Neural cell (in vitro differentiated cells): Measurements from ENCODE around the gene SAMD8. TPM values are rescaled to one million over a fixed set of nuclear protein-coding genes. Genes with fewer than 3 reads are reported as not detected.
"Not testable (repeated sequence)": the region's sequence is repeated elsewhere in the genome, so short reads cannot be mapped to it uniquely, and the experiment has no call there.

ENCODE experiments used
- H2AFZ ChIP-seq: fragments of 200-600, 300-800 bp; sonication (generic), shearing (Covaris generic); 2 replicates; pipeline ENCODE4 v1.6.0; 2014; ENCODE audit warnings: low read depth, mild to moderate bottlenecking, antibody characterized with exemption, low read length, moderate library complexity
- H3F3A ChIP-seq: fragments of 200-600 bp; shearing (Covaris generic); 2 replicates; pipeline ENCODE4 v1.6.1; 2016; ENCODE audit warnings: mild to moderate bottlenecking, moderate library complexity, mixed read lengths, antibody characterized with exemption, low read length; ENCODE audit not compliant: insufficient read depth, poor library complexity, severe bottlenecking
- H3K27ac ChIP-seq: fragments of 200-600, 300-800 bp; sonication (generic), shearing (Covaris generic); 2 replicates; pipeline ENCODE4 v1.5.1; 2014; ENCODE audit warnings: mild to moderate bottlenecking, low read length, moderate library complexity
- H3K27me3 ChIP-seq: fragments of 300-800, 200-600 bp; sonication (generic), shearing (Covaris generic); 2 replicates; pipeline ENCODE4 v1.6.0; 2014; ENCODE audit warnings: mild to moderate bottlenecking, low read depth, low read length, moderate library complexity; ENCODE audit not compliant: insufficient read depth
- H3K36me3 ChIP-seq: fragments of 300-800, 200-600 bp; sonication (generic), shearing (Covaris generic); 2 replicates; pipeline ENCODE4 v1.5.1; 2014; ENCODE audit warnings: mild to moderate bottlenecking, antibody characterized with exemption, low read length, moderate library complexity; ENCODE audit not compliant: insufficient read depth
- H3K4me2 ChIP-seq: fragments of 300-800, 200-600 bp; sonication (generic), shearing (Covaris generic); 2 replicates; pipeline ENCODE4 v1.6.0; 2014; ENCODE audit warnings: mild to moderate bottlenecking, low read length
- H3K4me3 ChIP-seq: fragments of 300-800, 200-600 bp; sonication (generic), shearing (Covaris generic); 2 replicates; pipeline ENCODE4 v1.5.1; 2014; ENCODE audit warnings: mild to moderate bottlenecking, low read length, moderate library complexity
- H3K79me2 ChIP-seq: fragments of 200-600 bp; shearing (Covaris generic); replicated peaks from 2 replicates; pipeline ENCODE4 v1.6.0; 2014; ENCODE audit warnings: mild to moderate bottlenecking, low read length, moderate library complexity; ENCODE audit not compliant: insufficient read depth
- H3K9ac ChIP-seq: fragments of 300-800, 200-600 bp; sonication (generic), shearing (Covaris generic); 2 replicates; pipeline ENCODE4 v1.6.1; 2016; ENCODE audit warnings: mild to moderate bottlenecking, low read length, mixed read lengths
- H3K9me2 ChIP-seq: fragments of 200-600 bp; shearing (Covaris generic); 2 replicates; pipeline ENCODE4 v1.6.1; 2016; ENCODE audit warnings: mild to moderate bottlenecking, low read length, mixed read lengths; ENCODE audit not compliant: insufficient read depth
- H3K9me3 ChIP-seq: fragments of 200-600, 300-800 bp; sonication (generic), shearing (Covaris generic); 2 replicates; pipeline ENCODE4 v1.6.1; 2016; ENCODE audit warnings: mild to moderate bottlenecking, mixed run types, low read length, moderate library complexity, mixed read lengths
- H4K20me1 ChIP-seq: fragments of 200-600 bp; shearing (Covaris generic); 2 replicates; pipeline ENCODE4 v1.6.1; 2016; ENCODE audit warnings: mild to moderate bottlenecking, mixed run types; ENCODE audit not compliant: insufficient read depth
- CTCF ChIP-seq: fragments of 450-650 bp; IDR thresholded peaks from 2 replicates; pipeline ENCODE4 v1.5.1; 2014; ENCODE audit warnings: antibody characterized with exemption, mild to moderate bottlenecking, moderate library complexity; ENCODE audit not compliant: poor library complexity, severe bottlenecking
- EP300 ChIP-seq: fragments of 450-650 bp; conservative IDR thresholded peaks from 2 replicates; pipeline ENCODE4 v1.6.1; 2014; ENCODE audit warnings: antibody characterized with exemption, mild to moderate bottlenecking, moderate library complexity; ENCODE audit not compliant: poor library complexity, severe bottlenecking
- EZH2 ChIP-seq: fragments of 200-600, 300-800 bp; shearing (Covaris generic), sonication (generic); IDR thresholded peaks from 2 replicates; pipeline ENCODE4 v1.6.1; 2014; ENCODE audit warnings: antibody characterized with exemption, low read length, borderline replicate concordance, mild to moderate bottlenecking; ENCODE audit not compliant: insufficient read depth, poor library complexity, severe bottlenecking
- MXI1 ChIP-seq: fragments of 450-650 bp; conservative IDR thresholded peaks from 2 replicates; pipeline ENCODE4 v1.6.1; 2014; ENCODE audit warnings: antibody characterized with exemption, mild to moderate bottlenecking; ENCODE audit not compliant: poor library complexity, severe bottlenecking
- POLR2AphosphoS5 ChIP-seq: IDR thresholded peaks from 2 replicates; pipeline ENCODE4 v1.6.1; 2012
- RAD21 ChIP-seq: fragments of 450-650 bp; conservative IDR thresholded peaks from 2 replicates; pipeline ENCODE4 v1.6.1; 2014; ENCODE audit warnings: antibody characterized with exemption, mild to moderate bottlenecking, moderate library complexity
- SMC3 ChIP-seq: fragments of 450-650 bp; conservative IDR thresholded peaks from 2 replicates; pipeline ENCODE4 v1.6.1; 2014; ENCODE audit warnings: antibody characterized with exemption, mild to moderate bottlenecking, moderate library complexity; ENCODE audit not compliant: poor library complexity
- TAF1 ChIP-seq: IDR thresholded peaks from 2 replicates; pipeline ENCODE4 v1.6.1; 2012; ENCODE audit warnings: low read depth
- polyA plus RNA-seq: library from polyadenylated mRNA; depleted of rRNA; stranded (reverse); fragments of >200 nt; gene quantifications from 2 replicates; pipeline ENCODE4 v1.2.3, GENCODE V29; 2014

SAMD8 gene
- polyA plus RNA-seq, 1 donor from 2014 or later = 32.9 TPM

GRCh38 chr10:75211007-75211691 lies 99.7 kb downstream of the SAMD8 start:
- H2AFZ ChIP-seq = peak overlapping the region; percentile 63
- H3K79me2 ChIP-seq = peaks cover 26% of the 10 kb centered on the region
- no peaks in the 10 kb centered on the region for H3F3A ChIP-seq
- peak overlapping the region; percentile 97 for H3K9ac ChIP-seq
- no peaks in the 10 kb centered on the region for H3K36me3 ChIP-seq
- peak overlapping the region; percentile 83 for H3K4me3 ChIP-seq
- H3K4me2 ChIP-seq = peak overlapping the region; percentile 93
- TF ChIP-seq POLR2AphosphoS5 (peak; percentile 26), CTCF (peak; percentile 3), EP300 (no peak), MXI1 (peak; percentile 46)
- no peaks in the 10 kb centered on the region for H3K9me3 ChIP-seq
- no peaks in the 10 kb centered on the region for H3K27me3 ChIP-seq
- H3K27ac ChIP-seq = peak overlapping the region; percentile 97
- H3K9me2 ChIP-seq = no peaks in the 10 kb centered on the region
- no peaks in the 10 kb centered on the region for H4K20me1 ChIP-seq

GRCh38 chr10:75212343-75212742 lies 100.9 kb downstream of the SAMD8 start:
- peaks cover 32% of the 10 kb centered on the region for H3K79me2 ChIP-seq
- H3K9me3 ChIP-seq = no peaks in the 10 kb centered on the region
- peak overlapping the region; percentile 97 for H3K9ac ChIP-seq
- H3K36me3 ChIP-seq = no peaks in the 10 kb centered on the region
- H3K27ac ChIP-seq = no peak overlapping the region
- H3K27me3 ChIP-seq = no peaks in the 10 kb centered on the region
- H3F3A ChIP-seq = no peaks in the 10 kb centered on the region
- no peaks in the 10 kb centered on the region for H3K9me2 ChIP-seq
- H3K4me3 ChIP-seq = peak overlapping the region; percentile 83
- H2AFZ ChIP-seq = no peak overlapping the region
- TF ChIP-seq MXI1 (no peak), TAF1 (no peak), SMC3 (no peak), CTCF (no peak), EZH2 (no peak), RAD21 (no peak)
- peak overlapping the region; percentile 93 for H3K4me2 ChIP-seq
- H4K20me1 ChIP-seq = no peaks in the 10 kb centered on the region

- Histone ChIP-seq H3K27ac (no peak overlapping the region), H3K4me2 (no peak overlapping the region), H3K9me3 (no peaks in the 10 kb centered on the region), H3K9ac (no peak overlapping the region), H3K36me3 (peaks cover 4% of the 10 kb centered on the region), H3K79me2 (peaks cover 20% of the 10 kb centered on the region), H2AFZ (no peak overlapping the region), H3K4me3 (no peak overlapping the region), H3K27me3 (no peaks in the 10 kb centered on the region), H3F3A (no peaks in the 10 kb centered on the region), H4K20me1 (peaks cover 3% of the 10 kb centered on the region), H3K9me2 (no peaks in the 10 kb centered on the region)
- TF ChIP-seq TAF1 = no peak
Observed at GRCh38 chr10:75220274-75220673, 108.8 kb downstream of the SAMD8 start.

- not testable (repeated sequence) for H3K9ac ChIP-seq, H3K27ac ChIP-seq, H3K9me3 ChIP-seq, H3K4me3 ChIP-seq, H3K4me2 ChIP-seq, H2AFZ ChIP-seq, H4K20me1 ChIP-seq, H3F3A ChIP-seq, H3K27me3 ChIP-seq, H3K36me3 ChIP-seq, H3K9me2 ChIP-seq
- peaks cover 19% of the 10 kb centered on the region for H3K79me2 ChIP-seq
Observed at GRCh38 chr10:75221492-75221891, 110.0 kb downstream of the SAMD8 start.
